ENCODE results near the gene C2orf76.
"Not testable (repeated sequence)": the region's sequence is repeated elsewhere in the genome, so short reads cannot be mapped to it uniquely, and the experiment has no call there.

Gene C2orf76

DNA sequence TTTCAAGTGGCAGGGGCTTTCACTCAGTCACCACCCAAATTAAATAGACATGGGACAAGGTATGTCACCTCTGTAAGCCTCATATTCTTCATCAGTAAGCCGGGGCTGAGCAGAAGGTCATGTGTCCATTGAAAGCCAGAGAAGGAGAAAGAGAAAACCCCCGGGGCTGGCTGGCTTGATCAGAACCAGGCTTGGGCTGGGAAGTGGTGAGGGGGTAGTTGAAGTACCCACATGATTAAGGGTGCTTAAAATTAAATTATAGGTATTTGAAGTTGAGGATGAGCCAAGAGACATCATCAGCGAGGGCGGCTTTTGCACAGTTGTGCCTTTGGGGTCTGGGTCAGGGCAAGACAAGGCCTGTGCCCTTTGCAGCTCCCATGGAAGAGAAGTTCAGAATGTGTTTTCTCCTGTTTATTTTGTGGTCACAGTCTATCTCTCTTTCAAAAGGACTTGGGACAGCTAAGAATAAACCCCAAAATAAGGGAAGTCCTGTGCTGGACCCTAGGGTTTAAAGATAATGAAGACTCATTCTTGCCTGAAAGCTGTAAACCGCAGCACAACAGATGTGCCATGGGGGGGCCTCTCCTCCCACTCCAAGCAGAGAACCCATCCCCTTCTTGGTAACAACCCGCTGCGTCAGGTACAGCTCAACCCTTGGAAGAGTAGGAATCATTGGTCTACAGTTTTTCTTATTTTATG lies 10.8 kb upstream of the C2orf76 start:
- no peak for DNase-seq (ENCODE audit: low read depth)

DNA sequence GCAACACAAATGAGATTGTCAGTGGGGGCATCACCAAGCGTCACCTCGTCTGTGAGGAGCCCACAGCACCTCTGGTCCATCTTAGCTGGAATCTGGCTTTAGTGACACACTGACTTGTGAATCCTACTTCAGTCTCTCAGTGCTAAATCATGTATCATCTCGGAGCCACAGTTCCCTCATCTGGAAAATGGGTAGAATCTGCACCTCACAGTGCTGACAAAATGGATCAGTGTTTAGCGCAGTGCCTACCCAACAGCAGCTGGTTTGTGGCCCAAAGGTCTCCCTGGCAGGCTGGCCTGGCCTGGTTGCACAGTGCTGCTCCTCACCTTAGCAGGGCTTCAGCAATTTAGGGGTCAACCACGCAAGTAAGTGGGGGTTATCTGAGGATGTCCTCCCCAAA lies 10.2 kb upstream of the C2orf76 start:
- no peak for DNase-seq (ENCODE audit: low read depth)

DNA sequence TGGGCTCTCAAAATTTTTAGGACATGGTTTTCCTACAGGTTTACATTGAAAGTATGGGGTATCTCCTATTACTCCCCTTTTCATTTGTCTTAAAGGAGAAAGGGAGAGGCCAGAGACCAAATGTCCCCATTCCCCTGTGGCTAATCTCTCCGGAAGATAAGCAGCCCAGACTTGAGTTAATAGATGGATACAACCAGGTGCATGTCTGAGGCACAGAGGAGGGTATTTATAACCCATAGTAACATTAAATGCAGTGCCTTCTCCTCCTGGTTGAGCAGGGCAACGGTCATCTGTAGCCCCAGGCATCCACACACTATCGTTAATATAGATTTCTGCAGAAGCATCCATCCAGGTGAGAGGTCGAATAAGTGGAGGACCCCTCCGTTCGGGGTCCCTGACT lies 9.8 kb upstream of the C2orf76 start:
- not testable (repeated sequence) for DNase-seq (ENCODE audit: low read depth)

DNA sequence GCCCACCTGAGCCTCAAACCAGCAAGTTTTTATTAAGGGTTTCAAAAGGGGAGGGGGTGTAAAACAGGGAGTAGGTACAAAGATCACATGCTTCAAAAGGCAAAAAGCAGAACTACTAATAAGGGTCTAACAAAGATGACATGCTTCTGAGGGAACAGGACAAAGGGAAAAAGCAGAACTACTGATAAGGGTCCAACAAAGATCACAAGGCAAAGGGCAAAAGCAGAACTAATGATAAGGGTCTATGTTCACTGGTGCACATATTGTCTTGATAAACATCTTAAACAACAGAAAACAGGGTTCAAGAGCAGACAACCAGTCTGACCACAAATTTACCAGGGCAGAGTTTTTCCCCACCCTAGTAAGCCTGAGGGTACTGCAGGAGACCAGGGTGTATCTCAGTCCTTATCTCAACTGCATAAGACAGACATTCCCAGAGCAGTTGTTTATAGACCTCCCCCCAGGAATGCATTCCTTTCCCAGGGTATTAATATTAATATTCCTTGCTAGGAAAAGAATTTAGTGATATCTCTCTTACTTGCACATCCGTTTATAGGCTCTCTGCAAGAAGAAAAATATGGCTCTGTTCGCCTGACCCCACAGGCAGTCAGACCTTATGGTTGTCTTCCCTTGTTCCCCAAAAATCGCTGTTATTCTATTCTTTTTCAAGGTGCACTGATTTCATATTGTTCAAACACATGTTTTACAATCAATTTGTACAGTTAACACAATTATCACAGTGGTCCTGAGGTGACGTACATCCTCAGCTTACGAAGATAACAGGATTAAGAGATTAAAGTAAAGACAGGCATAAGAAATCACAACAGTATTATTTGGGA lies 7.5 kb upstream of the C2orf76 start:
- DNase-seq (ENCODE audit: low read depth), result not testable (repeated sequence)

DNA sequence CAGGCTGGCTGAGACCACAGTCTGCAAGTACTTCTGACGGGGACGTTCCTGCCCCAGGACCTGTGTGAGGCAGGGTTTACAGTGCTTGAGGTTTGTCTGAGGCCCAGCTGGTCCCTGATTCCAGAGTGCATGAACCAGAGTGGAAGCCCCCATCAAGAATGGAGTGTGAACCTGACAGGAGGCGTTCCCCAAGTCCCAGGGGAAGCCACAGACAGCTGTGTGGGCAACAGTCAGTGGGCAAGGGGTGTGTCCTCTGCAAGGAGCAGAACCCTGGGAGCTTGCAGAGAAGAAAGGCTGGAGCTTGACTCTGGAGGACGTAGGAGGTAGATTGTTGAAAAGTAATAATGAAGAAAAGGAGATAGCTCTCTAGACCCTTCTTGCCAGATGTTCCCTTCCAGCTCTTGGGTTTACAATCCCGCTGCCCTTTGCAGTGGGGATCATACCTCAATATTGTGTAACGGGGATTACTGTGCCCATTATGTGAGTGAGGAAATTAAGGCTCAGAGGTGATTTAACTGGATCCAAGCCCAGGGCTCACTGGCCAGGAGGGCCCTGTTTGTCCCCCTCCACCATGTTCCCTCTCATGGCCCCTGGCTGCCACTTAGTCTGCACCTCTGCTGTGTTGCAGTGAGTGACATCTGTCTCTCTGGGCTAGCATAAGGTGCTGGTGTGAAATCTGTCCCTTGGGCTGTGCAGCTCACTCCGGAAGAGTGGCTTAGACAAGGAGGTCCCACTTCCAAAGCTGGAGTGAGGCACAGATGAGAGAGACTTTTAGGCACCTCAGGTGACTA lies 6.3 kb upstream of the C2orf76 start:
- no peak for DNase-seq (ENCODE audit: low read depth)

DNA sequence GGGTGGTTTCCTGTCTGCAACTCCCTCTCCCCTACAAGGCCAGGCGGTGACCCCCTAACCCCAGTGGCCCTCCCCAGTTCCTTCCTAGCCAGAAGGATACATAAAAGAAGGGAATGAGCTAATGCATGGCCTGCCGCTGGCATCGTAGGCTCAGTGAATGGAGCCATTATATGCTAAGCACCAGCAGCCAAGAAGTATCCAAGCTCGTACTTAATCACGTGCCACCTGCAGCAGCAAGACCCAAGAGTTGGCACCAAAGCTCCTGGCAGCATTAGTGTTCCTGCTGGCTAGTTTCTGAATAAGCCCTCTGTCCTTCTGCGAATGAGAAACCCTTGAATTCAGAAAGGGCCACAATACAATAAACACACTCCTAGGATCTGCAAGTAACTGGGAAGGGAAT lies 4.5 kb upstream of the C2orf76 start:
- DNase-seq (ENCODE audit: low read depth), result no peak

DNA sequence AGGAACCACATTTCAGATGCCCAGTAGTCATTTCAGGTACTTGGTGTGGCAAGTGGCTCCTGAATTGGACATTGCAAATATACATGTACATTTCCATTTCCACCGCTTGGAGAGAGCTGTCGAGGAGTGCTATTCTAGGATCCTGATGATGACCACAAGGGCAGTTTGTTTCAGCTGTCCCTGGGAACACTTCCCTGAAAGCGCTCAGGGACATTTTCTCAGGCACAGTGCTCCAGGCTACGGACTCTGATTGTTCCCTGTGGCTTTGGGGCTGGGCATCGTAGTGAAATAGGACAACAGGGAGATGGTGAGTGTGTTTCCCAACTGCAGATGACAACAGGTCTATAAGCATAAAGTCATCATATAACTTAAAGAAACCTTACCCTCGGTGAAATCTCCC lies 3.2 kb upstream of the C2orf76 start:
- no peak for DNase-seq (ENCODE audit: low read depth)

DNA sequence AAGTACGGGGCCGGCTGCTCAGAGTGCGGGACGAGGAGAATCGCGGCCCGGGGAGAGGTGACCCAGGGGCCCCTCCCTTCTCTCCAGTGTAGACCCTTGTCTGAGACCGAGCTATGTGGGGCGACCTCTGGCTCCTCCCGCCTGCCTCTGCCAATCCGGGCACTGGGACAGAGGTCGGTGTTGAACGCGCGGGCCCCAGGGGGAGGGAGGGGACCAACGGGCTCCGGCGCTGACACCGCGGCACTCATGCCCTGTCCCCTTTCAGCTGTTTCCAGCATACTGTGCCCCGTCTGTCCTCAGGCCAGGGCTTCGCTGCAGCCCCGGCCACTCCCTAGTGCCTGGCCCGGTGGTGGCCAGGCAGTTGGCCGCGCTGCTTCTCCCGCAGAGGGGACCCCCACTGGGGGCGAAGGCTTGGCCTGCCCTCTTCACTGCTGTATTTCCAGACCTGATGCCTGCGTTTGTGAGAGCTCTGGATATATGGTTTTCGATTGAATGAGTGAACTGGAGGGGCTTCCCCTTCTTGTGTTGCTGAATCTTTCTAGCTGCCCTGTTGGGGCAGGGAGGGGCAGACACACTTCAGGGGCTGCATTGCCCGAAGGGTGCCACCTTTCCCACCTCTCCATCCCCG lies 952 bp upstream of the C2orf76 start:
- DNase-seq (ENCODE audit: low read depth), result peak; percentile 19

DNA sequence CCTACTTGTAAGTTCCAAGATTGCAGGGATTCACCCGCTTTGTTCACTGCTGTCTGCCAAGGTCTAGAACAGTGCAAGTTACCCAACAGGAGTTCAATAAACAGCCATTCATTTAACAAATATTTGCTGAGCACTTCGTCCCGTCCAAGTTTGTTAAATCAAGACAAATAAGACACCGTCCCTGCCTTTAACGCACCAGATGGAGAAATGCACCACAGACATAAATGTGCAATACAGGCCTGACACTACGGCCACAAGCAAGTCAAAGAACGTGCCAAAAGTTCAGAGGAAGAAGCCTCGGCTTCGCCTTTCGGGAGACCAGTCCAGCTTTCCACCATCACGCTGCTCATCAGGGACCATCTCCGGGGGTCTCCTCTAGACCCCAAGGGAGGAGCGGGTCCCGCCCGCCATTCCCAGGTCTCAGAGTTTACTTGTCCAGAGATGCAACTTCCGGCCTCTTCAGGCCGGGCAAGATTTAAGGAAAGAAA lies 429 bp downstream of the C2orf76 start:
- no peak for DNase-seq (ENCODE audit: low read depth)

DNA sequence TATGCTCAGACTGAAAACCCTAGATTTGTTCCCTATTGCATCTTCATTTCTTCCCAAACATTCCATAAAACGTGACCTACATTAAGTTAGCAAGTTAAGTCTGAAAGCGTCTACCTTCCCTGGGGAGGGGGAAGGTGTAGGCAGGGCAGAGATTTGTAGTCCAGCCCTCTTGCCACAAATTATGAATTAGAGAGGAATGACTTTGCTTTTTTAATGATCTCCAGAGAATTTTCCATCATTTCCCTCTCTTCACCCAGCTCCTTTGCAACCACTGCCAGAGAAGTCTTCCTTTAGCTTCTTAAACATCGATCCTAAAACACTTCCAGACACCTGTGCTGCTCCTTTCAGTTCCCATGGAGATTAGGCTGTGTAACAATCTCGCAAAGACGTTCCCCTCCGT lies 1.2 kb downstream of the C2orf76 start:
- DNase-seq (ENCODE audit: low read depth), result no peak

DNA sequence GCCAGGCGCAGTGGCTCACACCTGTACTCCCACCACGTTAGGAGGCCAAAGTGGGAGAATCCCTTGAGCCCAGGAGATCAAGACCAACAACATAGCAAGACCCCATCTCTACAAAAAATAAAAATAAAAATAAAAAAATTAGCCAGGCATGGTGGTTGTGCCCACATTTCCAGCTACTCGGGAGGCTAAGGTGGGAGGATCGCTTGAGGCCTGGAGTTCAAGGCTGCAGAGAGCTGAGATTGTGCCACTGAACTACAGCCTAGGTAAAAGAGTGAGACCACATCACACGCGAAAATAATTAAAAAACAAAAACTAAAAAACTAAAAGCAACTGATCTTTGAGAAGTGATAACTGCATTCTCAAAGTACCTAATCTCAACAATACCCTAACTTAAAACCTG lies 1.8 kb downstream of the C2orf76 start:
- DNase-seq (ENCODE audit: low read depth), result no peak

DNA sequence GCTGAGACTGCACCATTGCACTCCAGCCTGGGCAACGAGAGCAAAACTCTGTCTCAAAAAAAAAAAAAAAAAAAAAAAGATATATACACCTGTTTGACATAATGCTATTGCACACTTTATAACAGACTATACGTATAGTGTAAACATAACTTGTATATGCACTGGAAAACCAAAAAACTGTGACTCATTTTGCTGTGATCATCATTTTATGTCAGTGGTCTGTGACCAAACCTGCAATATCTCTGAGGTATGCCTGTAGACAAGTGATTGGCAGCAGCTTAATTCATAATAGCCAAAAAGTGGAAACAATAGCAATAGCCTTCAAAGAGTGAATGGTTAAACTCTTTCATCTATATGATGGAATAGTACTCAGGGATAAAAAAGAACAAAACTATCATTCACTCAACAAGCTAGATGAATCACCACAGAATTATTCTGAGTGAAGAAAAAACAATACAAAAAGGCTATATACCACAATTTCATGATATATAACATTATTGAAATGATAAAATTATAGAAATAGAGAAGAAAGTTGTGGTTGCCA lies 6.1 kb downstream of the C2orf76 start:
- DNase-seq (ENCODE audit: low read depth), result no peak

DNA sequence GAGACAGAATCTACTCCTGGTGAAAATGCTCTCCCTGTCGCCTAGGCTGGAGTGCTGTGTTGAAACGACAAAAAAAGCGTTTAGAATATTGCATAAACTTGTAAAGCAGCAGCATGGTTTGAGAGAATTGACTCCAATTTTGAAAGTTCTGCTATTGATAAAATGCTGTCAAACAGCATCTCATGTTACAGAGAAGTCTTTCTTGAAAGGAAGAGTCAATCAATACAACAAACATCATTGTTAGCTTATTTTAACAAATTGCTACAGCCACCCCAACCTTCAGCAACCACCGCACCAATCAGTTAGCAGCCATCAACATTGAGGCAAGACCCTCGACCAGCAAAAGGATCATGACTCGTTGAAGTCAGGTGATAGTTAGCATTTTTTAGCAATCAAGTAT lies 6.9 kb downstream of the C2orf76 start:
- DNase-seq (ENCODE audit: low read depth), result no peak

DNA sequence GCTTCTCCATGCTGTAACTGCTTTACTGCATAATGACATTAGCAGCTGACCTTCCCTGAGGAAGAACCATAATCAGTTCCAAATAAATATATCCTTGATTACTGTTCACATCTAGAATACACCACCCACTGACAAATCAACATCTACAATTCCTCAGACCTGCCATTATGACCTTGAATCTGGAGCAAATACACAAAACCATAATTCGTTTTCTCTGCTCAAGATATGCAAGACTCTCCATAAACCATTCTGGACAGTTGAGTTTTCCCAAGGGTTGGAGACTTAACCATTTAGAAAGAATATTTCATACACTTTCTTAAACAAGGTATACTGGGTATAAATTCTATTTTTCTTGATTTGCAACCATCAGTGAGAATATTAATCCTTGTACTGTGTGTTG lies 11.8 kb downstream of the C2orf76 start:
- no peak for DNase-seq (ENCODE audit: low read depth)

DNA sequence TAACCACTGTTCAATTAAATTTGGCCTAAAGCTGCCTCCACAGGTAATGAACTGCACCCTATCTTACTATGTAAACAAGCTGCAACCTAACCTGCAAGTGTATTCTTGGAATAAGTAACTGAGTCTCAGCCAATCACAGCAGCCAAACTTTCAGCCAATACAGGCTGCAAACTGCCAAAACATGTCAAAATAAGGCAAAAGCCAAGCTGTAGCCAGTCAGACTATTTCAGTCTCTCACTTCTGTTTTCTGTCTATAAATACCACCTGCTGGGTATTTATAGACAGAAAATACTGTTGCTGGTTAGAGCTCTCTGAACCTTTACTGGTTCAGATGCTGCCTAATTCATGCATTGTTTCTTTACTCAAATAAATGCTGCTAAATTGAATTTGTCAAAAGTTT lies 14.3 kb downstream of the C2orf76 start:
- no peak for DNase-seq (ENCODE audit: low read depth)

DNA sequence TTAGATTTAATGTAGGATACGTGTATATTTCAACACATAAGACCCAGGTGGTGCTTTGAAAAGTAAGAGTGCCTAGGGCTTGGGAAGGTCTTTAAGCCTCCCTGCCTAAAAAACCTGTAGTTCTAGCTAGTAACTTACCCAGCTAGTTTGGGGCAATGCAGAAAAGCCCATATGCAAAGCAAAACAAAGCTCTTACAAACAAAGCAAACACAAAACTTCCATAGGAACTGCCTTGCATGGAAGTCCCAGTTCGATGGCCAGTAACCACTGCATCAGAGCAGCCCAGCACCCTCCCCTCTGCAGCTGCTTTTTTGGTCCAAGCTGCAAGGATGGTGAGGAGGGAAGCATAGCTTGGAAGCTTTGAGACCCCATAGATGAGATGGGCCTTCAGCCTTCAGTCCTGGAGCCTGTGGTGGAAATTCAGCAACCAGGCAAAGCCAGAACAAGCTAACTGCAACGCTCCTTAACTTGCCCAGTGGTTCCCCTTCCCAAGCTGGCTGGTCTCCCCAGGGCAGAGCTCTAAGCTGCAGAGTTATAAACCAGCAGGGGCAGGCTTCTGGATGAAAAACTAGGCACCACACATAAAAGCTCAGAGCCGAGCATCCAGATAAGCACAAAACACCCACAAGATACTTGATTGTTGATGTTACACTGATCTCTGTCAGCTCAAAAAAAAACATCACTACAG lies 16.2 kb downstream of the C2orf76 start:
- DNase-seq (ENCODE audit: low read depth), result no peak

DNA sequence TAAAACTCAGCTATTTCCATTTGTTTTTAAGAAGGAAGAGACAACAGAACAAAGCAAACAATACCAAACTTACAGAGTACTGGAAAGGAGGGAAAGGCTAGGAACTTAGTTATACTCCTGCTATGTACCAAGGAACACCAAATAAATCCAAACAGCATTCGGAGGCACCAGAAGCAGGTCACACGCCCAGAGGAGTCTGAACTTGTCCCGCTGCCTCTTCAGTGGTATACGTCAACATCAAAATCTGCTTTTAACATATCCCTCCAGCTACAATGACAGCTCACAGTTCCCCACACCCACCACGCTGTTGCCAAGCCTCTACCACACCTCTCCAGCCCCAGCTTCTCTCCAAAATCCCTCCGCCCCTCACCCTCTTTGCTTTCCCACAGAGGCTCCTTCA lies 17.3 kb downstream of the C2orf76 start:
- no peak for DNase-seq (ENCODE audit: low read depth)

DNA sequence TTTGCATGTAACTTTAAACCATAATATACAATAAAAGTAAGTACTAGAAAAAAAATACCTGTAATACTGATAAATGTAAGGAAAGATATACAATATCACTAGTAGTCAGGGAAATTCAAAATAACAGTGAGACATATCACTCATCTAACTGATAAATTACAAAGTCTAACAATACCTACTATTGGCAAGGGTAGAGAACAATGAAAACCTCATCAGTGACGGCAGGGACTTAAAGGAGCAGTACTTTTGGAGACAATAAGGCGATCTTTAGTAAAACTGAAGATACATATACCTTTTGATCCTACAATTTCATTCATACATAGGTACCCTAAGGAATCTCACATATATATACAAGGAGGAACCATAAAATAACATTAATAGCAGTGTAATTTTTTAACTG lies 24.9 kb downstream of the C2orf76 start:
- no peak for DNase-seq (ENCODE audit: low read depth)

DNA sequence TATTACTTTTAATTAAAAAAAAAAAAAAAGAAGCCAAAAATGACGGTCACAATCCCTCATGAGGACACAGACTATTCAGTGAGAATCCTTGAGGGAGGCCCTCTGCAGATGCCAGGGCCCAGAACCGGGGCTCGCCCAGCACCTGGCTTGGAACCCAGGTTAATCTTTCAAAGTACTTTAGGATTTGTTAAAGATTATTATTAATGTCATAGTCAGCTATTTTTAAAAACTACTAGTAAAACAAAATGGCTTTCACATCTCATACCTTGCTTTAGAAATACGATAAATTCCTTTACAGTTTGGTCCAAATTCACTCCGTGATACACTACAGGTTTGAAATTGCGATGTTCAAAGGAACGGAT lies 27.1 kb downstream of the C2orf76 start:
- DNase-seq (ENCODE audit: low read depth), result no peak

DNA sequence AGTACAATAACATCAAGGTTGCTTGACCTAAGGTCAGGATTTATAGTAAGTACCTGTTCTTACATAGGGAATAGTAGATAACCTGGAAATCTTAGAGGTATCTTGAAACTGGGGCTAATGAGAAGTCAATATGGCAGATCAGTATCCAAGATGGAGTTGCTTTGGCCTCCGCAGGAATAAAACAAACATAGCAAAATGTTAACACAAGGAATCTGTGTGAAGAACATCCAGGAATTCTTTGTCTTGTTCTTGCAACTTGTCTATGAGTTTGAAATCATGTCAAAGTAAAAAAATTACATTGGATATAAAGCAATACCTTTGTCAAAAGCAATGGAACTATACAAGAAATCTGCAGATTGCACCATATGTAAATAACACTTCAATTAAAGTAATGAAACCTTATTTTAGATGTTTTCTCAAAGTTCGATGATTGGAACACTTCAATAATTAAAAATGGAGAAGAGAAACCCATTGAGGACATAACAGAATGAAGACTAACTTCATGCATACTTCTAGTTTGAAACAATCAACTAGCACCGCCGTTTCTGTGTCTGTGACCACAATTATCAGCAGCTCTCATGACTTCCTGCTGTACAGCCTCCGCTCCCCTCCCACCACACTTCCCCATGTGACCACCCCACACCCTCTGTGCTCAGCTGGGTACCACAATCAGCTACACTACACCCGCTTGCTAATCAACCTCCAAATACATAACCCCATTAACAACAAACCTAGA lies 27.6 kb downstream of the C2orf76 start:
- DNase-seq (ENCODE audit: low read depth), result peak; percentile 20

DNA sequence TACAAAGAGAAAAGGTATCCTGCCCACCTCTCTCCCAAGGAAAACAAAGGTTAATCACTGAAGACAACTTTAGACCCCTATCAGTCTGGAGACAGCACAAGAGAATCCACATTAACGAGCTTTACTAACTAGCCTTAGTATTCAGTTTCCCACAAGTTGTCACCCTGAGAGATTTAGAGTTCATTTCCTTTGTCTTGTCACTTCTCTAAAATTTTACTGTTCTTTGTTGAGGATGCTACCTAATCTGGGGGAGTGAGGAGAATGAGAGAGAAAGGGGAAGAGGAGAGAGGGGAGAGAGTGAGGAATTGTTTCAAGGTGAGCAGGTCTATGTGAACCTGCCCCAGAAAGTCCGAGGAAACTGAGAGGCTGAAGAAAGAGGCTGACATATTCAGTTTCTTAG lies 28.4 kb downstream of the C2orf76 start:
- no peak for DNase-seq (ENCODE audit: low read depth)
